Articular chondrocyte of knee joint (primary cell): ENCODE measurements around the gene LRRC41. TPM values are rescaled to one million over a fixed set of nuclear protein-coding genes. Genes with fewer than 3 reads are reported as not detected.

Experiments
- total RNA-seq: library from RNA; depleted of rRNA; stranded (reverse); fragments of >200 nt; gene quantifications from 2 replicates; pipeline ENCODE4 v1.2.3, GENCODE V29; 2012

Gene LRRC41
- 92.9 and 98.0 TPM in 2 replicates for total RNA-seq

DNA sequence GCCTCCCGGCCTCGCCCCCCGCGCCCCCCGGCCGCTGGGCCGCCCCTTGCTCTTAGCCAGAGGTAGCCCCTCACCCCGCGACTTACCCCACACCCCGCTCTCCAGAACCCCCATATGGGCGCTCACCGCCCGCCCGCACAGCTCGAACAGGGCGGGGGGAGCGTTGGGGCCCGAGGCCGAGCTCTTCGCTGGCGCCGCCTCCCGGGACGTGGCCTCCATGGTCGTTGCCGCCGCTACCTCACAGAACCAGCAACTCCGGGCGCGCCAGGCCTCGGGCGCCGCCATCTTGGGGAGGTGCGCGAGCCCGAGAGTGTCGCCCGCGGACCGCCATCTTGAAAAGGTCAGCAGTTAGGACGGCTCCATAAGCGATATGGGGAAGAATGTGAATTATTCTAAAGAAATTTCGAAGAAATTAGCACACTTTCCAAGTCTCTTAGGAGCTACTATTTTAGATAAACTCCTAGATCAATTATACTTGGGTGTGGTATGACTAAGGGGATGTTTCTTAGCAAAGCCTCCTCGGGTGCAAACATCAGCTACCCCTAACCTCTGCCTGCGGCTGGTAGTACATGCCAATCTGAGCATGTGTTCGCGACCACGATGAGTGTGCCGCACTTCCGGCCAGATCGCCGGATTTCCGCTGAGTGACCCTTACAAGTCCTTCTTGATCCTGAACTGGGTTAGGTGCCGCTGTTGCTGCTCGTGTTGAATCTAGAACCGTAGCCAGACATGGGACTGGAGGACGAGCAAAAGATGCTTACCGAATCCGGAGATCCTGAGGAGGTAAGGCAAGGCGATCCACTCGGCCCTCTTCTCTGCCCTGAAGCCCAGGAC is at the start of gene LRRC41, which contains the start of gene UQCRH:
LRRC41 (minus strand) TSS at position 579 of the 834 bp plus-strand sequence; CDS start at position 285, 294 bp downstream.
UQCRH (plus strand) TSS at position 661 of the 834 bp plus-strand sequence; CDS start at position 730, 69 bp downstream.

GRCh38 chr1:46340404-46341221 is 37.2 kb upstream of the LRRC41 start, which contains the start of gene NSUN4:
Gene NSUN4, plus strand, starts transcription at chr1:46340807. Its CDS starts 20 bp downstream, at chr1:46340827.

GRCh38 chr1:46247436-46248121 is 55.8 kb downstream of the LRRC41 start, which contains the start of gene RAD54L:
Gene RAD54L, plus strand, starts transcription at chr1:46247763. Its CDS starts 643 bp downstream, at chr1:46248406.

Other genes with a start within 250 kb of the LRRC41 start
- gene PIK3R3, start 171.0 kb downstream of the LRRC41 start, total RNA-seq: 14.6 and 15.3 TPM in 2 replicates
- gene TSPAN1, start 128.5 kb downstream of the LRRC41 start, total RNA-seq: 0.91 and 2.2 TPM in 2 replicates
- gene P3R3URF, start 127.1 kb downstream of the LRRC41 start, total RNA-seq: not detected in 2 replicates
- gene POMGNT1, start 105.2 kb downstream of the LRRC41 start, total RNA-seq: 41.6 and 49.8 TPM in 2 replicates
- 6.1 and 7.9 TPM in 2 replicates for gene LURAP1, start 100.3 kb downstream of the LRRC41 start, total RNA-seq
- gene RAD54L, start 55.9 kb downstream of the LRRC41 start, total RNA-seq: 1.4 and 2.6 TPM in 2 replicates
- 324 and 472 TPM in 2 replicates for gene UQCRH, start 82 bp upstream of the LRRC41 start, total RNA-seq
- 17.2 and 20.9 TPM in 2 replicates for gene NSUN4, start 37.2 kb upstream of the LRRC41 start, total RNA-seq
- 3.1 and 3.7 TPM in 2 replicates for gene FAAH, start 90.7 kb upstream of the LRRC41 start, total RNA-seq
- gene DMBX1, start 186.2 kb upstream of the LRRC41 start, total RNA-seq: not detected in 2 replicates
- not detected in 2 replicates for gene KNCN, start 248.0 kb upstream of the LRRC41 start, total RNA-seq